OCI-LY7 (cell line): ENCODE measurements around the gene DHX38. TPM values are rescaled to one million over a fixed set of nuclear protein-coding genes. Genes with fewer than 3 reads are reported as not detected.
A peak's percentile ranks its signal among the peaks of the same experiment; 100 is the strongest.

Experiments
- BruUV-seq: library from RNA; stranded (reverse); fragments of 400-500 nt; replicated peaks from 2 replicates; lab custom pipeline; 2021; lab: Mats Ljungman, UMichigan
- CTCF ChIA-PET: fragments of 300-600 bp; sonication (Branson Sonifier 250); formaldehyde crosslinking; loops from one replicate; lab custom pipeline; 2022; ENCODE audit warnings: antibody characterized with exemption; ENCODE audit not compliant: unreplicated experiment; lab: Charles Lee
- POLR2A ChIA-PET: fragments of 300-600 bp; sonication (Branson Sonifier 250); formaldehyde crosslinking; loops from one replicate; lab custom pipeline; 2022; ENCODE audit warnings: antibody characterized with exemption; lab: Charles Lee
- DNase-seq: peaks from one replicate; pipeline ENCODE4 v3.0.0-alpha.2; 2015; ENCODE audit warnings: low spot score
- H2AFZ ChIP-seq: fragments of 200-600 bp; sonication (generic), shearing (Covaris generic); 2 replicates; pipeline ENCODE4 v1.6.1; 2014; ENCODE audit warnings: mild to moderate bottlenecking, antibody characterized with exemption, low read length, moderate library complexity
- H3K27ac ChIP-seq: fragments of 200-600 bp; sonication (generic); 2 replicates; pipeline ENCODE4 v1.5.1; 2014; ENCODE audit warnings: mixed run types, low read depth, mild to moderate bottlenecking, moderate library complexity, low read length, inconsistent platforms; ENCODE audit not compliant: poor library complexity, severe bottlenecking
- H3K36me3 ChIP-seq: fragments of 200-600 bp; sonication (generic); 2 replicates; pipeline ENCODE4 v1.6.1; 2014; ENCODE audit warnings: mild to moderate bottlenecking, antibody characterized with exemption, low read length, moderate library complexity, mixed read lengths; ENCODE audit not compliant: insufficient read depth
- H3K4me1 ChIP-seq: fragments of 200-600 bp; sonication (generic); 2 replicates; pipeline ENCODE4 v1.5.1; 2014; ENCODE audit warnings: mild to moderate bottlenecking, low read length; ENCODE audit not compliant: insufficient read depth, poor library complexity, severe bottlenecking
- H3K4me2 ChIP-seq: fragments of 200-600 bp; sonication (generic); 2 replicates; pipeline ENCODE4 v1.6.1; 2014; ENCODE audit warnings: mild to moderate bottlenecking, low read length
- H3K4me3 ChIP-seq: fragments of 200-600 bp; sonication (generic); 2 replicates; pipeline ENCODE4 v1.5.1; 2014; ENCODE audit warnings: mild to moderate bottlenecking, low read depth, low read length; ENCODE audit not compliant: poor library complexity, severe bottlenecking
- H3K79me2 ChIP-seq: fragments of 200-600 bp; sonication (generic); 2 replicates; pipeline ENCODE4 v1.6.1; 2016; ENCODE audit warnings: low read depth, mild to moderate bottlenecking, low read length, moderate library complexity, mixed read lengths; ENCODE audit not compliant: insufficient read depth
- H3K9me2 ChIP-seq: fragments of 200-600 bp; sonication (generic); 2 replicates; pipeline ENCODE4 v1.6.1; 2016; ENCODE audit warnings: mild to moderate bottlenecking, low read length, mixed read lengths; ENCODE audit not compliant: insufficient read depth
- H3K9me3 ChIP-seq: fragments of 200-600 bp; sonication (generic); 2 replicates; pipeline ENCODE4 v1.6.1; 2014; ENCODE audit warnings: mild to moderate bottlenecking, mixed run types, low read length, mixed read lengths
- H4K20me1 ChIP-seq: fragments of 200-600 bp; sonication (generic); 2 replicates; pipeline ENCODE4 v1.6.1; 2014; ENCODE audit warnings: mild to moderate bottlenecking, antibody characterized with exemption, low read length, moderate library complexity, mixed read lengths; ENCODE audit not compliant: insufficient read depth
- CTCF ChIP-seq: fragments of 200-600 bp; sonication (generic); conservative IDR thresholded peaks from 2 replicates; pipeline ENCODE4 v1.5.1; 2014; ENCODE audit warnings: mild to moderate bottlenecking, antibody characterized with exemption, low read length, moderate library complexity, mixed read lengths
- EZH2phosphoT487 ChIP-seq: fragments of 200-600 bp; sonication (generic); IDR thresholded peaks from 2 replicates; pipeline ENCODE4 v1.6.1; 2018; ENCODE audit warnings: low read depth, borderline replicate concordance, mild to moderate bottlenecking, mixed run types, antibody characterized with exemption, low read length, moderate library complexity, mixed read lengths
- intact Hi-C: fragments of 100-400 bp; cut with micrococcal nuclease; formaldehyde crosslinking; loops from one replicate; pipeline ENCODE4 v1.10.0; 2022; ENCODE audit not compliant: unreplicated experiment
- total RNA-seq, 2 experiments: library from RNA; depleted of rRNA in 1 of 2; stranded (reverse); fragments of >200 nt in 1 of 2; shearing (Covaris generic) in 1 of 2; gene quantifications; 2 replicates each; pipeline ENCODE4 v1.2.3, GENCODE V29; 2014 to 2022

The DHX38 gene
- total RNA-seq, 2 experiments from 2014 or later, result 56.6 to 86.5 TPM

GRCh38 chr16:72091217-72091616 is 2.4 kb upstream of the DHX38 start:
- no peak overlapping the region for H3K4me3 ChIP-seq
- BruUV-seq, result no TSS peak
- H2AFZ ChIP-seq, result no peak overlapping the region
- H3K9me3 ChIP-seq, result no peaks in the 10 kb centered on the region
- peaks cover 50% of the 10 kb centered on the region for H3K36me3 ChIP-seq
- peaks cover 49% of the 10 kb centered on the region for H3K79me2 ChIP-seq
- no peak for DNase-seq
- peaks cover 5% of the 10 kb centered on the region; the same call in 1 of the 2 replicates for H4K20me1 ChIP-seq
- ChIA-PET POLR2A (interaction anchor here (0.6 to 1.4 kb wide), 2 partner anchors 11 to 720 kb away, joined by 3 to 5 read pairs; no protein-coding TSS in a partner anchor), CTCF (no interaction called here)
- no peak overlapping the region for H3K27ac ChIP-seq
- TF ChIP-seq EZH2phosphoT487 (no peak), CTCF (no peak)
- intact Hi-C loops, result loop anchor here (5.0 to 10.0 kb wide), 5 partner anchors 129 to 526 kb away; partner anchors contain the start of genes ATXN1L, PHLPP2 and ZNF821
- H3K9me2 ChIP-seq, result no peaks in the 10 kb centered on the region
- H3K4me2 ChIP-seq, result peak overlapping the region; percentile 84; the same call in 1 of the 2 replicates
- peaks cover 29% of the 10 kb centered on the region for H3K4me1 ChIP-seq

DNA sequence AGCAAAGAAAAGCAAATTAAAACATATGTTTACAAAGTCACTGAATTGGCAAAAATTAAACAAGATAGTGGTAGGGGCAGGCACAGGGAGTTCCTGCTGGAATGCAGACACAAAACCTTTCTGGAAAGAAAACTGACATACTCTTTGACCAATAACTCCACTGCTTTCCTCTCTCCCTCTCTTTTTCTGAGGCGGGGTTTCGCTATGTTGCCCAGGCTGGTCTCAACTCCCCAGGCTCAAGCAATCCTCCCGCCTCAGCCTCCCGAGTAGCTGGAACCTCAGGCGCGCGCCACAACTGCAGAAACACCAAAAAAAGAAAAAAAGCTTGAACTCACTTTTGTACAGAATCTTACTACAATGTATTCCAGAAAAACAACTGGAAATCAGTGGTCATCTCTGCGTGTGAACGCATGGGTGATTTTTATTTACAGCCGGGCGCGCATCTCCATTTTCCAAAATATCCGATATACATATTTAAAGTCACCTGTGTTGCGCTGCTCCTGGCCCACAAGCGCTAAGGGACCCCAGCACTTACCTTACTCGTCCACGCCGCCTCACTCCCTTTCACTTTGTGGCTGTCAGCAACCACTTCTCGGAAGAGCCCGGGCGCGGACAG is 707 bp upstream of the DHX38 start:
- H3K9me3 ChIP-seq, result no peaks in the 10 kb centered on the region
- TF ChIP-seq EZH2phosphoT487 (no peak), CTCF (no peak)
- BruUV-seq, result no TSS peak
- H3K27ac ChIP-seq, result peak overlapping the region; percentile 64
- peak overlapping the region; percentile 66; the same call in 1 of the 2 replicates for H2AFZ ChIP-seq
- H3K9me2 ChIP-seq, result no peaks in the 10 kb centered on the region
- intact Hi-C loops, result loop anchor here (1.0 to 10.0 kb wide), 6 partner anchors 85 to 528 kb away; partner anchors contain the start of genes ATXN1L, DHODH, PHLPP2 and ZNF821
- ChIA-PET CTCF (no interaction called here), POLR2A (interaction anchor here (0.7 to 1.6 kb wide), 4 partner anchors 10 to 30 kb away, joined by 3 to 4 read pairs (median 3); partner anchors contain the start of gene HPR)
- H3K4me2 ChIP-seq, result peak overlapping the region; percentile 84
- H3K4me3 ChIP-seq, result peak overlapping the region; percentile 96
- peaks cover 5% of the 10 kb centered on the region; the same call in 1 of the 2 replicates for H4K20me1 ChIP-seq
- DNase-seq, result no peak
- H3K36me3 ChIP-seq, result peaks cover 46% of the 10 kb centered on the region
- peaks cover 49% of the 10 kb centered on the region for H3K79me2 ChIP-seq
- peaks cover 29% of the 10 kb centered on the region for H3K4me1 ChIP-seq

DNA sequence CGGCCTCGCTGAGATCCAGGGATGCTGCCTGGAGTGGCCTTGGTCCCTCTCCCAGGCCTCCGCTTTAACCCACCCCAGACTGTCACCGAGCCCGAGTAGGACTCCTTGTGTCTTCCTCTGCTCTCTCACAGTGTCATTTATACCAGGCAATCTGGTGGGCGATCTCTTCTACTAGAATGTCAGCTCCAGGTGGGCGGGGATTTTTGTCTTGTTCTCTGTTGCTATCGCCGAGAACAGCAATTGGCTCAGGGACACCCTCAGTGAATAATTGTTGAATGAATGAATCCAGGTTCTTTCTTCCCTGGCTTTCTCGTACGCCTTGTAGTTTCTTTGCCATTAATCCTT is 591 bp downstream of the DHX38 start:
- H3K9me2 ChIP-seq, result no peaks in the 10 kb centered on the region
- H3K27ac ChIP-seq, result peak overlapping the region; percentile 64
- H3K4me3 ChIP-seq, result peak overlapping the region; percentile 96
- TF ChIP-seq EZH2phosphoT487 (no peak), CTCF (no peak)
- H3K79me2 ChIP-seq, result peaks cover 49% of the 10 kb centered on the region
- DNase-seq, result peak; percentile 30
- POLR2A ChIA-PET, result interaction anchor here (0.5 to 1.0 kb wide), 2 partner anchors 126 to 135 kb away, joined by 3 to 5 read pairs; no protein-coding TSS in a partner anchor
- CTCF ChIA-PET, result no interaction called here
- no TSS peak for BruUV-seq
- H3K4me2 ChIP-seq, result peak overlapping the region; percentile 80
- H3K4me1 ChIP-seq, result peaks cover 29% of the 10 kb centered on the region
- peak overlapping the region; percentile 74 for H2AFZ ChIP-seq
- H3K9me3 ChIP-seq, result no peaks in the 10 kb centered on the region
- peaks cover 5% of the 10 kb centered on the region; the same call in 1 of the 2 replicates for H4K20me1 ChIP-seq
- intact Hi-C loops, result loop anchor here (5.0 to 10.0 kb wide), 5 partner anchors 132 to 529 kb away; partner anchors contain the start of genes ATXN1L, PHLPP2 and ZNF821
- H3K36me3 ChIP-seq, result peaks cover 44% of the 10 kb centered on the region
